Non-pigmented ciliary epithelial cell (primary cell): ENCODE measurements around the gene COL4A1.
"Not testable (repeated sequence)": the region's sequence is repeated elsewhere in the genome, so short reads cannot be mapped to it uniquely, and the experiment has no call there.

Experiments
- DNase-seq: peaks from one replicate; pipeline ENCODE4 v3.0.0-alpha.2; 2010; ENCODE audit warnings: low read depth

The COL4A1 gene

GRCh38 chr13:110131424-110131823 is 175.5 kb downstream of the COL4A1 start:
- DNase-seq, result no peak

GRCh38 chr13:110130431-110130830 is 176.5 kb downstream of the COL4A1 start:
- no peak for DNase-seq

- DNase-seq, result no peak
These were observed 177.3 kb downstream of the COL4A1 start for GRCh38 chr13:110129539-110130186.

DNA sequence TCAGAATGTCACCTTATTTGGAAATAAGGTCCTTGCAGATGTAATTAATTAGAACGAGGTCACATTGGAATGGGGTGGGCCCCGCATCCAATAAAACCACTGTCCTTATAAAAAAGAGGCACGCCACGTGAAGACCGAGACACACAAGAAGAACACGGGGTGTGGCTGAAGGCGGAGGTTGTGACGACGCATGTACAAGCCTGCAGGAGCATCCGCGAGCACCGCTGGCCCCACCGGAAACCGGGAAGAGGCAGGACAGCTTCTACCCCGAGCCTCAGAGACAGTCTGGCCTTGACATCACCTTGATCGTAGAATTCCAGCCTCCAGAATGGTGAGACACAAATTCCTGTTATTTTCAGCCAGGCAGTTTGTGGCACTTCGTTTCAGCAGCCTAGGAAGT is 177.9 kb downstream of the COL4A1 start:
- DNase-seq, result no peak

DNA sequence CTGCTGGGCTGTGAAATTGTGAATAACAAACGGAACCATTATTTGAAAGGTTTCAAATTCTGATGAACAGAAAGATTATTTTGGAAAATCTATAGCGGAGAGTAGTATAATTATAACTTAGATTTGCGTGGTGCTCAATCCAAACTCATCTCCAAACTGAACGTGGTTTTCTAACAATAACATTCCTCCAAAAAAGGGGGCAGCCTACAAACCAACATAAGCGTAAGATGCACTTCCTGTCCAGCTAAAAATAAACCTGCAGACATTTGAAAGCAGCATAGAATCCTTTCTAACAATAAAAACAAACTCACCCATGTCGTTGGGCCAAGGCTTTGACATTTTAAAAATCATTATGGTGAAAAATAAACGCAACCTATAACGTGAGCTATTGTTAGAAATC is 178.4 kb downstream of the COL4A1 start:
- no peak for DNase-seq

DNA sequence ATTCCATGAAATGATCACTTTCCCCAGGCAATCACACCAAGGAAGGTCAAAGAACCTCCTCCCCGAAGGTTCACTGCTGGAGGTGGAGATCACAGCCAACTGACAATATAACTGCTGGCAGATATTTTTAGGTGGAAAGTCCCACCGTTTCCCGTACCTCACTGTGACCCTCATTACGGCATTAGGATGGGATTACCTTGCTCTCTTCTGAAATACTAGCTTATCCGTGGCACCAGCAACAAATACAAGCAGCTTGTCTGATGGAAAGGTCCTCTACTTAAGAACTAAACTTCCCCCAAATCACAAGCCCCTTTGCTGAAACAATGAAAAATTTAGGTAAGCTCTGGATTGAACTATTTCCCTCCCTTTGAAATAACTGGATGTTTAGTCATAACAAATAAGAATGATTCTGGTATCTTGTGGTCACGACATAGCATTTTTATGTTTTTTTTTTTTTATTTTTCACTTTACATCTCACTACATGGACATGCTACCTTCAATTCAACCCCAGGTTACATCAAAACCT is 178.9 kb downstream of the COL4A1 start:
- DNase-seq, result no peak

DNA sequence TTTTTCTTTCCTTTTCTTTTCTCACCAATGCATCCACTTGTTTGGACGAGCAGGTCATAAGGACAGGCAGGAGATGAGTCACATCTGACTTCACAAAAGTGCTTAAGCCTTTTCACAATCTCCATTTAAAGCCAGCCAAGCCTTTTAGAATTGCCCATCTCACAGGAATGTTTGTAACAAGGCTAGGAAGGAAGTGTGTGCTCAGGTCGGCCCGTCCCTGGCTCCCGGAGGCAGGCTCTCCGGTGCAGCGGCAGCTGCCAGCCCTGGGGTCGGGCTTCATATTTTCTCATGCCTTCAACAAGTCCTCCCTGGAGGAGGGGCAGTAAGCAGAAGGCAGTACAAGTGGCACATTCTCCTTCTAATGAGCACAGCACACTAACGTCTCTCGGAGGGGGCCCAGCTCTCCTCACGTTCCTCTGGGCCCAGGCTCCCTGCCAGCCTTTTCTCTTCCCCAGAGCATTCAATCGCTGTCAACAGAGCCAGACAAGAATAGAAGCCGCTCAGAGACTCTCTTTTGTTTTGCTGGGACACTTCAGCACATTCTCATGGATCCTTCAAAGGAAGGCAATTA is 180.5 kb downstream of the COL4A1 start:
- DNase-seq, result peak; percentile 97

- DNase-seq, result no peak
These were observed 181.2 kb downstream of the COL4A1 start for GRCh38 chr13:110125613-110126272.

GRCh38 chr13:110125157-110125556 is 181.8 kb downstream of the COL4A1 start:
- DNase-seq, result no peak

GRCh38 chr13:110124201-110124940 is 182.6 kb downstream of the COL4A1 start:
- no peak for DNase-seq

DNA sequence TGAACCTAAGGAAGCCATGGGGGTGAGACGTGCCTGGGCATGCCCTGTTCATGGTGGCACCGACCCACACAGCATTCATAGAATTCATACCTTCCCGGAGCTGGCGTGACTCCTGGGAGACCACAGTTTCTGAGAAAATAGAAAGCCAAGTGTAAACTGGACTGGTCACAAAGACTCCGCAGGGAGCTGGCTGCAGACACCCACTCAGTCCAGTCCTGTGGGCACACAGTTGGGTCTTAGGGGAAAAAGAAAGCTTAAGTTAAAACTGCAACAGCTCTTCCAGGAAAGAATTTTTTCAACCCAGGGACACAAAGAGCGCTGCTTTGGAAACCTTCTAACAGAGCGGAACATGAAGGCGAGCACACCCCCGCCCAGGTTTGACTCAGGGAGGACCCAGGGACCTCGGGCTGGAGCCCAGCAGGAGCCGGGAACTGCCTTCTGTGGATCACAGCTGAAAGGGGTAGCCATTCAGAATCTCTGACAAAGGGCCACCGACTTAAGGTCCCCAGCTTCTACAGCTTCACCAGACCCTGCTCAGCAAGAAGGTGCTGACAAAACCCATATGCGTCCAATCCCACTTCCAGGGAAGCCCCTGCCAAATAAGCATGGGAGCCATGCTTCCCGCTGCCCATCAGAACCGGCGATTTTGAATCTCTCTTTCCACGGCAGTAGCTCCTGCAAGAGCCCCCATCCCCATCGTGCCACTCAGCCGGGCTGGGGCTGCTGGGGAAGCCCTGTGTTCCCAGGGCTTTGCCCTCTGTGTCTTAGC is 183.7 kb downstream of the COL4A1 start:
- no peak for DNase-seq

DNA sequence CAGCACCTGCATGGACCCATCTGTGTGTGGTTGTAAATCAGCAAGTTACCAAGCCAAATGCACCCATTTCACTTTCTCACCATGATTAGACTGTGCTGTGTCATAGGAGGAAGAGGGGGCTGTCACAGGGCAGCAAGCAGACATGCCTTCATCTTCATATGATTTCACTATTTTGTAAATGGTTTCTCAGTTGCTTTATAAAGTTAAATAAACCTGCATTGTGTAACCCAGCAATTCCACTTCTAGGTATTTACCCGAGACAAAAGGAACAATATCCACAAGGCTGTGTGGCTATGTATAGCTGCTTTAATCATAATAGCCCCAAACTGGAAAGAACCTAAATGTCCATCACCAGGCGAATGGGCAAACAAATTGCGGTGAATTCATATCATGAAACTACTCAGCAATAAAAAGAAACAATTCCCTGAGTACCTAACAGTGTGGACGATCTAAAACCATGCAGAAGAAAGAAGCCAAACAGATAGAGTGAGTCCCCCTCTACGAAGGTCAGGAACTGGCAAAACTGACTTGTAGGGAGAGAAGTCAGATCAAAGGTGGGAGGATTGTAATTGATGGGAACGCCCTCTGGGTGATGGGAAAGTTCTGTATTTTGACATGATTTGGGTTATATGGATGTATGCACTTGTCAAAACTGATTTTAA is 185.4 kb downstream of the COL4A1 start:
- no peak for DNase-seq

GRCh38 chr13:110119935-110120905 is 186.7 kb downstream of the COL4A1 start:
- DNase-seq, result no peak

- DNase-seq, result no peak
These were observed 188.9 kb downstream of the COL4A1 start for GRCh38 chr13:110118106-110118505.

- DNase-seq, result no peak
These were observed 190.9 kb downstream of the COL4A1 start for GRCh38 chr13:110116072-110116487.

GRCh38 chr13:110115591-110115990 is 191.4 kb downstream of the COL4A1 start:
- no peak for DNase-seq

GRCh38 chr13:110114316-110114715 is 192.6 kb downstream of the COL4A1 start:
- DNase-seq, result no peak

DNA sequence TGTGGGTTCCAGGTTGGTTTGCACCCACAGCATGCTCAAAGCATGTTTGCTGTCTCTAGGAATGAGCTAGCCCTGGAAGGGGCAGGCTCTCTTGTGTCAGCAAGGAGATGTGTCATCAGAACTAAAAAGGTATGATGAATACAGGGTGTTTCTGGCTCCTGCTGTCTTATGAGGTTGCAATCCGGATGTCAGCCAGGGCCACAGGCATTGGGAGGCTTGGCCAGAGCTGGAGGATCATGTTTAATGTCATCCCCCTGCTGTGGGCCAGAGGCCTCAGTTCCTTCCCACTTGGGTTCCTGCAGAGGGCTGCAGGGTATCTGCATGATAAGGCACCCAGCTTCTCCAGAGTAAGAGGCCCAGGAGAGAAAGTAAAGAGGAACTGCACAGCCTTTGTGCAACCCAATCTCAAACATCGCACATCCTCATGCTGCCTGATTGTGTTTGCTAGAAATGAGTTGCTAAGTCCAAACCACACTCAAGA is 193.6 kb downstream of the COL4A1 start:
- peak; percentile 63 for DNase-seq

DNA sequence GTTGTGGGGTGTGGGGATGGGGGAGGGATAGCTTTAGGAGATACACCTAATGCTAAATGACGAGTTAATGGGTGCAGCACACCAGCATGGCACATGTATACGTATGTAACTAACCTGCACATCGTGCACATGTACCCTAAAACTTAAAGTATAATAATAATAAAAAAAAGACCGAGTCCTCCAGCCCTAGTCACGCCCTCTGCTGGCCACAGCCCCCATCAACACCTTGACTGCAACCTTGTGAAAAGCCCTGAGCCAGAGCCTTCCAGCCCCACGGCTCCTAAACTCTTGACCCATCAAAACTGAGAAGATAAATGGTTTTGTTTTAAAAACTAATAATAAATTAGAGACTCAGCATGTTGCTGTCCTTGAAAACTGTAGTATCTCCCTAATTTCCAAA is 194.6 kb downstream of the COL4A1 start:
- not testable (repeated sequence) for DNase-seq

DNA sequence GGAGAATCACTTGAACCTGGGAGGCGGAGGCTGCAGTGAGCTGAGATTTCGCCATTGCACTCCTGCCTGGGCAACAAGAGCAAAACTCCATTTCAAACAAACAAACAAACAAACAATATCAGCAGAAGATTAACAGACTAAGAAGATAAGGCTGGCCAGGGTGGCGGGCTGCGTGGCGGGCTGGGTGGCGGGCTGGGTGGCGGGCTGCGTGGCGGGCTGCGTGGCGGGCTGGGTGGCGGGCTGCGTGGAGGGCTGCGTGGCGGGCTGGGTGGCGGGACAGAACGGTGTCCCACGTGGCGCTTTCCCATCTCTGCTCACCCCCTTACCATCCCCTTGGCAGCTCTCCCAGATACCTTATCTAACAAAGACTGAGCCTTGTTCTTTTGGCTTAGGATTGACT is 196.2 kb downstream of the COL4A1 start:
- DNase-seq, result no peak
